Endothelial cell of hepatic sinusoid (primary cell): Measurements from ENCODE around the gene PNMA8B.
"Not testable (repeated sequence)": the region's sequence is repeated elsewhere in the genome, so short reads cannot be mapped to it uniquely, and the experiment has no call there.

Experiments used
- in situ Hi-C: cut with HindIII; loops from 2 replicates; pipeline ENCODE4 v1.10.0; 2017; ENCODE audit warnings: low sequenced_read_pairs

The PNMA8B gene

GRCh38 chr19:46514589-46515289 is 19.1 kb upstream of the PNMA8B start:
- in situ Hi-C loops: no loop called here

DNA sequence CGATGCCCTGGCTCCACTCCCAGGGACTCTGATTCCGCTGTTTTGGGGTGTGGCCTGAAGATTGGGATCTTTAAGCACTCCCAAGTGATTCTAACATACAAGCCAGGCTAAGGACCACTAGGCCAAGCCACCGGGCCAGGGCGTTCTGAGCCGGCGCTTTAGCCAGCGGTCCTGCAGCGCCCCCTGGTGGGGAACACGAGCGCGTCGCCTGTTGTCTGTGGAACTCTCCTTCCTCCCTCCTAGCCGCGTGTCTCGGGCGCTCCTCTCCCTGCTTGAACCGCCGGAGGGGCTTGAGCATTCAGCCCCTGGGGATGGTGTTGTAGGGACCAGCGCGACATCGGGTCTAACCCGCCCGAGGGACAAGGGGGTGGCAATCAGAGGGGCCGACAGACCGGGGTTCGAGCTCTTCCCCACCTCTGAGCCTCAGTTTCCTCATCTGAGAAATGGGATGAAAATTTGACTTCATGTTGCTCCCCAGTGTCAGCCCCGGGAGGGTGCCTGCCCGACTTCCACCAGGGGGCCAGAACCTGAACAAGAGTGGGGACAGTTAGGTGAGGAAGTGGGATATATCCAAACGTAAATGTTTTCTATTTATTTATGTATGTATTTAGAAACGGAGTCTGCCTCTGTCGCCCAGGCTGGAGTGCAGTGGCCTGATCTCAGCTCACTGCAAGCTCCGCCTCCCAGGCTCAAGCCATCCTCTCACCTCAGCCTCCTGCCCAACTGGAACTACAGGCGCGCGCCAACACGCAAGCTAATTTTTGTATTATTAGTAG is 18.0 kb upstream of the PNMA8B start:
- in situ Hi-C loops: no loop called here

DNA sequence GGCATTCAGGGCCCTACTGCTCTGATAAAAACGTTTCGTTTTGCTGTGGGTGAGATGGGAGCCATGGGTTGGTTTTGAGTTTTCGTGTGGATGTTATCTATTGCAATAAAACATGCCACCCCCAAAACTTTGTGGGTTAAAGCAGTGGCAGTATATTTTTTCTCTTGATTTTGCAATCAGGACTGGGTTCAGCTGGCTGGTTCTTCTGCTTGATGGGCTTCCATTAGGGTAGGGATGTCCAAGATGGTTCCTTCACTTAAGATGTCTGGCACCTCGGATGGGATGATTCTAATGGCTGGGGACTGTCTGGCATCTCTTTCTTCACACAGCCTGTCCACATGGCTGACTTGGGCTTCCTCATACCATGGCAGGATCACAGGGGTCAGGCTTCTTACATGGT is 15.6 kb upstream of the PNMA8B start:
- in situ Hi-C loops: no loop called here

- in situ Hi-C loops: no loop called here
These were observed 12.5 kb upstream of the PNMA8B start for GRCh38 chr19:46508206-46508605.

DNA sequence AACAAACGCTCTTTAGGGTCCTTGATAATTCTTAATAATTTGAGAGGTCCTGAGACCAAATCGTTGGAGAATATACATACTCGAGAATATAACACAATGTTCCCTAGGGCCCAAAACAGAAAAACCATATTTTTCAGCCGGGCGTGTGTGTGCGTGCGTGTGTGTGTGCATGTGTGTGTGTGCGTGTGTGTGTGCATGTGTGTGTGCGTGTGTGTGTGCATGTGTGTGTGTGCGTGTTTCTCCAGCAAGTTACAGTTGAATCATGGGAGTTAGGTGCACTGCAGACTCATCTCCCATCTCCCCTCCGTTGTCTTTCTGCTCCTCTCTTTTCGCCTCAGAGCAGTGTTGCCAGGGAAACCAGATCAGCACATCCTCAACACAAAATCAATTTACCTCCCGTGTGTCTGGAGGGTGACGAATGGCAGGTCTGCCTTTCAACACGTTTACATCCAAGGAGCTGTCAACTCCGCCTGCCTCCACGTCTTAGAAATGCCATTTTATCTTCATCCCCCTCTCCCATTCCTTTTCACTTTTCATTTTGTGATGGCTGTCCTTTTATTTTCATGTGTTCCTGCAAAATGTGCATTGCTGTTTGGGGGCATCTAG is 8.3 kb upstream of the PNMA8B start:
- in situ Hi-C loops: no loop called here

GRCh38 chr19:46502891-46503290 is 7.2 kb upstream of the PNMA8B start:
- in situ Hi-C loops: no loop called here

GRCh38 chr19:46499692-46500091 is 4.0 kb upstream of the PNMA8B start:
- in situ Hi-C loops: no loop called here

- in situ Hi-C loops: no loop called here
These were observed 2.1 kb upstream of the PNMA8B start for GRCh38 chr19:46497773-46498172.

GRCh38 chr19:46496886-46497285 is 1.2 kb upstream of the PNMA8B start:
- in situ Hi-C loops: not testable (repeated sequence)

DNA sequence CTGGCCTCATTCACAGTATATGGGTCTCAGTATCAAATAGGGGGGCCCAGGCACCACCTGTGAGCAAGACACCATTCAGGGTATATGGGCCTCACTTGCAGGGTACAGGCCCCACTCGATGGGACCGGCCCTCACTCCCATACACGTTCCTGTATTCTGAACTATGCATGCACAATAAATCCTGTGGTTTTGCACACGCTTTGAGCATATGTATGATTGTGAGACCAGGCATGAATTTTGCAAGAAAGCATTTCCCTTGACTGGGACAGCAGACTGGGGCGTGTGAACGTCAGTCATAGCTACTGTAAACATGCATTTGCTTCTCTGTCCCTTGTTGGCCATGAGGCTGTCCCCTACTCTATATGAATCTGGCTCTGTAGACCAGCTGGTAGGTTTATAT is 637 bp upstream of the PNMA8B start:
- in situ Hi-C loops: no loop called here

DNA sequence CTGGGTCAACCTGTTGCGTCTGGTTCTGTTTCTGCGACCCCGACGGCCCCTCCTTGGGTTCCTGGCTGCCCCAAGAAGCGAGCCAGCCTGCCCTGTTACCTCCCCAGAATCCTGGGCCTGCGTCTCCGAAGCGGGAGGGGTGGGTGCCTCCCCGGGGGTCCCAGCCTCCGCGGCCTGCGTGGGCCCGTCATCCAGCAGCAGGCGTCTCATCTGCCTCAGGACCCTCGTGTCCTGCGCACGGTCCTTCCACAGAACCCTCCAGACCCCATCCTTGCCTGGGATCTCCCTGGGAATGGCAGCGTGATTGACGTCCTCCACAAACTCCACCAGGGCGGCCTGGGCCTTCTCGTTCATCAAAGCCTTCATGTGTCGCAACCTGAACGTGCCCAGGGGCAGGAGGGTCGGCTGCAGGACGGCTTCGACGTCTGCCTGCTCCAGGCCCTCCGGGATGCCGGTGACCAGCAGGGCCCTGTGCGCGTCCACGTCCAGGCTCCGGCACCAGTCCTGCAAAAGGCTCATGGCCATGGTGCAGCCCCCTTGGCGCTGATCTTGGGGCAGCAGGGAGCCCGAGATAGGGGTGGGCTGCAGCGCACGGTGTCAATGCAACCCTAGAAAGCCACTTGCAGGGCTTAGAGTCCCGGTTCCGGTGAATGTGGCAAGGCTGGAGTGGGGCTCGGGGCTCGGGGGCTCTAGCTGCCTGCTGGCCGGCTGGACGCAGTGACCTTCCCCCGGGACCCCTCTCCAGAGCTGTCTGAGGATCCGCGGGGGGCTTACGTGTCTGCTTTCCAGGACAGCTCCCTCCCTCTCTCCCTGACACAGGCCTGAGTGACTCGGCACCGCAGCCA is 504 bp downstream of the PNMA8B start:
- in situ Hi-C loops: no loop called here

- in situ Hi-C loops: no loop called here
These were observed 1.3 kb downstream of the PNMA8B start for GRCh38 chr19:46494146-46494940.

- in situ Hi-C loops: no loop called here
These were observed 2.2 kb downstream of the PNMA8B start for GRCh38 chr19:46493236-46494145.

GRCh38 chr19:46492841-46493235 is 2.8 kb downstream of the PNMA8B start:
- in situ Hi-C loops: no loop called here

- in situ Hi-C loops: no loop called here
These were observed 3.5 kb downstream of the PNMA8B start for GRCh38 chr19:46491975-46492682.

DNA sequence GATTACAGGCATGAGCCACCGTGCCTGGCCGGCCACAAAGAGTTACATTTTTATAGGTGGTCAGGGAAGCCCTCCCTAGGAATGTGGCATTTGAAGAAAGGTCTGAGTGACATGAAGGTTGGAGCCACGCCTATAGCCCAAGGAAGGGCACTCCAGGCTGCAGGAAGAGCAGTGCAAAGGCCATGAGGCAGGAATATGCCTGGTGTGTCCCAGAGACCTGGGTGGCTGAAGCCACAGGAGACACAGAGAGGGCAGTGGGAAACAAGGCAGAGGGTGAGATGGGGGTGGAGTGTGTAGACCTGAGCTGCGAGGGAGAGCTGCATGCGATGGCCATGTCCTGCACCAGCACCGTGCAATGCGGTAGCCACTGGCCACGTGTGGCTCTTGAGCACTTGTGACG is 4.9 kb downstream of the PNMA8B start:
- in situ Hi-C loops: no loop called here

GRCh38 chr19:46489445-46490272 is 6.0 kb downstream of the PNMA8B start:
- in situ Hi-C loops: no loop called here

GRCh38 chr19:46488551-46488950 is 7.1 kb downstream of the PNMA8B start:
- in situ Hi-C loops: no loop called here
